Rectal smooth muscle tissue (tissue), 1 donor: Measurements from ENCODE around the gene BMF.

Experiments used
- H3K27ac ChIP-seq: one replicate; pipeline ENCODE4 v1.7.0; 2013; ENCODE audit warnings: low read depth, low read length, inconsistent platforms
- H3K27me3 ChIP-seq: one replicate; pipeline ENCODE4 v1.7.0; 2013; ENCODE audit warnings: low read length; ENCODE audit not compliant: control insufficient read depth, insufficient read depth
- H3K36me3 ChIP-seq: one replicate; pipeline ENCODE4 v1.7.0; 2013; ENCODE audit warnings: low read length; ENCODE audit not compliant: control insufficient read depth, insufficient read depth
- H3K4me1 ChIP-seq: one replicate; pipeline ENCODE4 v1.7.0; 2013; ENCODE audit warnings: low read length; ENCODE audit not compliant: control insufficient read depth, insufficient read depth
- H3K4me3 ChIP-seq: one replicate; pipeline ENCODE4 v1.7.0; 2013; ENCODE audit warnings: low read length
- H3K9ac ChIP-seq: one replicate; pipeline ENCODE4 v1.7.0; 2013; ENCODE audit warnings: low read length

Gene BMF

GRCh38 chr15:40105517-40106202 is 3.0 kb downstream of the BMF start:
- H3K4me1 ChIP-seq = peaks cover 61% of the 10 kb centered on the region

DNA sequence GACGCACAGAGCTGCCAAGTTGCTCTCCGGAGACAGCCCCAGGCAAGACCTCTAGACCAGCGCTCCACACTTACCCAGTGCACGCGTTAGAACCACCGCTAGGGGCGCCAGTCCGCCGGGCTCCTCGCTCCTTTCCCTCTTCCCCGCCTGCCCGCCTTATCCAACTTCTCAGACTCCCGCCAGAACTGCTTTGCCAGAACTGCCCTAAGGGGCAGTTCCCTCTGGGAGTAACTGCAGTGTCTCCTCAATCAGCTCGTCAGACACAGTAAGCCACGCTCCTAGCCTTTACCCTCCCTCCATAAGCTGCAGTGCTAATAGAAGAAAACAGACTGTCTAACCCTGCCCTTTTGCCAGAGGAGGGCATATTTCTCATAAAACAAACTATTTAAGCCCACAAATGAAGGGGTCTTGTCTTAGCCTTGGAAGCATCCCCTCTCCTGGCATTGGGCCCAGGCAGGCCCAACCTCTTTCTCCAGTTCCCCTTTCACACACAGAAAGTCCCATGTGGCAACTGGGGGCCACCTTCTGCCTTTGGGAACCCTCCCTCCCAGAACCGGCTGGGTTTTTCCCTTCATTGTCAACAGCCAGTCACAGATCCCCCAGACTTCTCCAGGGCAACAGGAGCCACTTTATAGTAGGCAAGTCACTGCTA is 3.7 kb downstream of the BMF start:
- Histone ChIP-seq H3K9ac (no peak overlapping the region), H3K4me3 (peak overlapping the region; percentile 52), H3K27me3 (no peaks in the 10 kb centered on the region), H3K27ac (peak overlapping the region; percentile 88), H3K4me1 (peaks cover 68% of the 10 kb centered on the region), H3K36me3 (peaks cover 3% of the 10 kb centered on the region)

More at GRCh38 chr15:40105517-40106202, 3.0 kb downstream of the BMF start:
- Histone ChIP-seq H3K36me3 (peaks cover 3% of the 10 kb centered on the region), H3K4me3 (peak overlapping the region; percentile 52), H3K9ac (no peak overlapping the region), H3K27ac (peak overlapping the region; percentile 88), H3K27me3 (no peaks in the 10 kb centered on the region)

- peaks cover 3% of the 10 kb centered on the region for H3K36me3 ChIP-seq
- peak overlapping the region; percentile 44 for H3K4me3 ChIP-seq
- peaks cover 72% of the 10 kb centered on the region for H3K4me1 ChIP-seq
- no peak overlapping the region for H3K9ac ChIP-seq
- H3K27ac ChIP-seq = peak overlapping the region; percentile 88
- H3K27me3 ChIP-seq = no peaks in the 10 kb centered on the region
Observed at GRCh38 chr15:40104296-40104864, 4.3 kb downstream of the BMF start.

DNA sequence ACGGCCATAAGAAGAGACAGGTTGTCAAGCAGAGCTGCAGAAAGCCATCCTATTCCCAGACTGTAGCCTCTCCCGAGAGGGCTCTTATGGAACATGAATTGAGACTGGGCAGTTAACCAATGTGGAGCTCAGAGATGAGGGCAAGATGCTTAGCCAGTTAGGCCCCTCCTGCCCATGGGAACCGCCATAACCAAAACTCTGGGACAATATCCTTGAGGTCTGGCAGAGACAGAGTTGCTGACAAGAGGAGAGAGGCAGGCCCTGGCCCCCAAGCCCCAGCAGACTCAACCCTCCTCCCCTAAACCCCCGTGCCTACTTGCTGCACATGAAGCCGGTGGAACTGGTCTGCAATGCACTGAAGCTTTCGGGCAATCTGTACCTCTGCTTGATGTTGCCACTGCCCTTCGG is 4.8 kb downstream of the BMF start:
- H3K36me3 ChIP-seq = peaks cover 3% of the 10 kb centered on the region
- peak overlapping the region; percentile 44 for H3K4me3 ChIP-seq
- H3K27ac ChIP-seq = peak overlapping the region; percentile 88
- H3K4me1 ChIP-seq = peaks cover 77% of the 10 kb centered on the region
- no peak overlapping the region for H3K9ac ChIP-seq
- H3K27me3 ChIP-seq = no peaks in the 10 kb centered on the region

- H3K4me3 ChIP-seq = peak overlapping the region; percentile 44
- H3K9ac ChIP-seq = peak overlapping the region; percentile 22
- H3K27ac ChIP-seq = peak overlapping the region; percentile 88
- H3K27me3 ChIP-seq = no peaks in the 10 kb centered on the region
- H3K4me1 ChIP-seq = peaks cover 84% of the 10 kb centered on the region
- H3K36me3 ChIP-seq = peaks cover 3% of the 10 kb centered on the region
Observed at GRCh38 chr15:40102897-40103858, 5.5 kb downstream of the BMF start.

GRCh38 chr15:40100947-40101905 is 7.5 kb downstream of the BMF start:
- Histone ChIP-seq H3K27ac (peak overlapping the region; percentile 39), H3K36me3 (peaks cover 3% of the 10 kb centered on the region), H3K9ac (no peak overlapping the region), H3K4me3 (no peak overlapping the region), H3K4me1 (peaks cover 88% of the 10 kb centered on the region), H3K27me3 (no peaks in the 10 kb centered on the region)

DNA sequence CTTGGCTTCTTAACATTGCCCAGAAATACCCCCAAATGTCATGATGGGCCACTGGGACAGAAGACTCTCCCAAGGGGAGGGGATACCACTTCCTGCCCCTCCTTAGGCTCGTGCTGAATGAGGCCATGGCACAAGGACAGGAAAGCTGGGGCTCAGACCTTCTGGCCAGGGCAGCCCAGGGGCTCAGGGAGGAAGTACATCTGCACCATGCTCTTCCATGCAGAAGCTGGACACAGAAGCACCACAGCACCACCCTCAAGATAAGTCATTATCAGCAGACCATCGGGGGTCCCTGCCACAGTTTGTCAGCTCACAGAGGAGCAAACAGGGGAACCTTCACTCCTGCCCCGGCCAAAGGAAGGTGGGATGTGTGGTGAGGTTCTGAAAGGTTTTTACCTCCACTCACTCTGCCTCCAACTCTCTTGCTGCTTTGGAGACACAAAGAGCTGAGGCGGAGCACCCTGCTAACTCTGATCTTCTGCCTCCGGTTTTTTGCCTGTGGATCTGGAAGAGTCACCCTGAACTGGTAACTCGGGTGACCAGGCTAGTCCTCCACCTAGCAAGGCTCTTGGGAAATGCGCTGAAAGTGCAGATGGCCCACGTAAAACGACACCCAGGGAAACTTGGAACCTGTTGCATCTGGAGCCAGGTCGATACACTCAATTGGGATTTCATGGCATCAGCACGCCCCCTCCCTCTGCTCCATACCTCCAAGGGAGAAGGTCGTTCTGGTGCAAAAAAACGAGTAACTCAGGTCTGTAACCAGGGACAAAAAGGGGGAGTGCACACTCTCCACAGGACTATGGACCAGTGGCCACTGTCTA is 8.3 kb downstream of the BMF start:
- Histone ChIP-seq H3K36me3 (peaks cover 3% of the 10 kb centered on the region), H3K4me1 (peaks cover 89% of the 10 kb centered on the region), H3K4me3 (no peak overlapping the region), H3K27me3 (no peaks in the 10 kb centered on the region), H3K27ac (peak overlapping the region; percentile 39), H3K9ac (no peak overlapping the region)

DNA sequence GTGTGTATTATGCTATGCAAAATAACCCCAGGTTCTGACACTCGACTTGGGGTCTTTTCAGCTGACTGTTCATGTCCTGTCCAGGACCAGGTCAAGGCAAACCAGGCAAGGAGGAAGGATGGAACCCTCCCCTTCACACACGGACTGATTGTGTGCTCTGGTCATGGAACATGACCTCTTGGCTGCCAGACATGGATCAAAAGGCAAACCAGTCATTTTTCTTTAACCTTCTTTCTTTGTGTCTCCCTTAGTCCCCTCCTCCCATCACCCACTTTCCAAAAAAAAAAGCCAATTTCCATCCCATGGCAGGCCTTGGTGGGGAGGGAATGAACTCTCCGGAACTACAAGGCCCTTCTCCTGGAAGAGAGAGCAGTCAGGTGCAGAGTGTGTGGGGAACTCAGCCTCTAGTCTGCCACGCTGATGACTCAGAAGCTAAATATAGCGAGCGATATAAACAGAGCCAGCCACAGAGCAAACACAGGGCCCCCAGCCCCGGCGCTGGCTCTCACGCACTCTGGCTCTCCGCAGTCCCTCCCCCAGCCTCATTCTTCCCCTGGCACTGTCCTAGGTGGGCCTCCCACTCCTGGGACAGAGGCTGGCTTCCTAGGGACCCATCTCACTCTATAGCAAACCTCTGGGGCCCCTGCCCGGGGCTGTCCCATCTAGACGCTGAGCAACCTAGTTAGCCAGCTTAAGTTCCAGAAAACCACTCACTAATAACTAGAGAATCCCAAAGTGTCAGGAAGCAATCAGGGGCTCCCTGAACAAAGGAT is 10.0 kb downstream of the BMF start:
- Histone ChIP-seq H3K27me3 (no peaks in the 10 kb centered on the region), H3K36me3 (peaks cover 3% of the 10 kb centered on the region), H3K4me3 (peak overlapping the region; percentile 29), H3K9ac (peak overlapping the region; percentile 6), H3K4me1 (peaks cover 86% of the 10 kb centered on the region), H3K27ac (peak overlapping the region; percentile 82)

DNA sequence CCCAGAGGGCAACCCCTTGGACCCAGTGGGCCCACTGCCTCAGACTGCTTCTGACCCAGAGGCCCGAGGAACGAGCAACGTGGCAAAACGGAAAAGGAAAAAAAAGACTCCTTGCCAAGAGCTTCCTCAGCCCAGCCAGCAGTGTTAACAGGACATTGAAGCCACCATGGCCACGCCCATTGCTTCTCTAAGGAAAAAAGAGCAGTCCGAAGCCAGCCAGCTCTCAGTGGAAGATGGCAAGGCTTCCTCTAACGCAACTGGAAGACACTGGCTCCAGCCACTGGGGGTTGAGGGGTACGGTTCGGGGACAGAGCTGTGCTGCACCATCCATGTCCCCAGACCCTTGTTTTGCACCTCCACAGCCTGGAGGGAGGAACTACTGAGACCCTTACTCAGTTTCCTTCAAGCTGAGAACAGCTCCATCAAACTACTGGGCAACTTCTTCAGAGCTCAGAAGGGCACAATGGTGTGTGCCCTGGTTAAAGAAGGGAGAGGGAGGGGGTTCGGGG is 10.7 kb downstream of the BMF start:
- Histone ChIP-seq H3K9ac (peak overlapping the region; percentile 6), H3K4me1 (peaks cover 87% of the 10 kb centered on the region), H3K27ac (peak overlapping the region; percentile 82), H3K36me3 (peaks cover 3% of the 10 kb centered on the region), H3K4me3 (peak overlapping the region; percentile 29), H3K27me3 (no peaks in the 10 kb centered on the region)
